Lower leg skin (tissue), 3 donors: Measurements from ENCODE around the gene PALLD.

ENCODE experiments used
- POLR2A ChIP-seq, 2 donors: fragments of 450-650 bp; IDR thresholded peaks; one replicate each; pipeline ENCODE4 v1.6.1; 2016 to 2017; ENCODE audit warnings: antibody characterized with exemption in 2 of 2, mild to moderate bottlenecking in 1 of 2, moderate library complexity in 1 of 2
- TF ChIP-seq, protein P1 (sequence below), 3 donors: fragments of 450-650 bp; IDR thresholded peaks; one replicate each; pipeline ENCODE4 v1.5.1; 2016; ENCODE audit warnings: antibody characterized with exemption in 3 of 3, mild to moderate bottlenecking in 3 of 3, moderate library complexity in 2 of 3

DNA sequence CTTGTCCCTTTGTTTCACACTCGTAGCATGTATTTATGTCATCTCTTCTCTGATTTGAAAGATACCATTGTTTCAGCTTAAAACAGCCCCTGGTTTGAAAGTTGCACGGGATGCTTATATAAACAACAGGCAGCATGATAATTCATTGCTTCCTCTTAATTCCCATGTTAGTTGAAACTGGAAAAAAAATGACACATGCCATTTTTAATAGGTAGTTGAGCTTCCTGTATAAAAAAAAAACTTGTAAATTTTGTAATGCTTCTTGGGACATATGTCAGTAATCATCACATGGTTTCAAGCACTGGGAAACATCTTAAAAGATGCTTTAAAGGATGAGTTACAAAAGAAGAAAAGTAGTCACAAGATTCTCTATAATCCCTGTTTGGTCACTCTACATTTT is 243.0 kb downstream of the PALLD start:
- TF ChIP-seq, protein P1, sequence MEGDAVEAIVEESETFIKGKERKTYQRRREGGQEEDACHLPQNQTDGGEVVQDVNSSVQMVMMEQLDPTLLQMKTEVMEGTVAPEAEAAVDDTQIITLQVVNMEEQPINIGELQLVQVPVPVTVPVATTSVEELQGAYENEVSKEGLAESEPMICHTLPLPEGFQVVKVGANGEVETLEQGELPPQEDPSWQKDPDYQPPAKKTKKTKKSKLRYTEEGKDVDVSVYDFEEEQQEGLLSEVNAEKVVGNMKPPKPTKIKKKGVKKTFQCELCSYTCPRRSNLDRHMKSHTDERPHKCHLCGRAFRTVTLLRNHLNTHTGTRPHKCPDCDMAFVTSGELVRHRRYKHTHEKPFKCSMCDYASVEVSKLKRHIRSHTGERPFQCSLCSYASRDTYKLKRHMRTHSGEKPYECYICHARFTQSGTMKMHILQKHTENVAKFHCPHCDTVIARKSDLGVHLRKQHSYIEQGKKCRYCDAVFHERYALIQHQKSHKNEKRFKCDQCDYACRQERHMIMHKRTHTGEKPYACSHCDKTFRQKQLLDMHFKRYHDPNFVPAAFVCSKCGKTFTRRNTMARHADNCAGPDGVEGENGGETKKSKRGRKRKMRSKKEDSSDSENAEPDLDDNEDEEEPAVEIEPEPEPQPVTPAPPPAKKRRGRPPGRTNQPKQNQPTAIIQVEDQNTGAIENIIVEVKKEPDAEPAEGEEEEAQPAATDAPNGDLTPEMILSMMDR (IDR thresholded peaks at IDR 0.05), result no peak
- TF ChIP-seq POLR2A (IDR thresholded peaks at IDR 0.05), result no peak
